Stimulated activated CD8-positive, alpha-beta memory T cell treated with anti-CD3 and anti-CD28 coated beads, Interleukin-12 subunit alpha, Interleukin-12 subunit beta, amount 100 ng/mL, for 1 hour (primary cell): ENCODE data around the gene FRYL.
A peak's percentile ranks its signal among the peaks of the same experiment; 100 is the strongest.
"Not testable (repeated sequence)": the region's sequence is repeated elsewhere in the genome, so short reads cannot be mapped to it uniquely, and the experiment has no call there.

Source experiments
- DNase-seq: peaks from one replicate; pipeline ENCODE4 v3.0.0-alpha.2; 2020; ENCODE audit warnings: low read depth

Gene FRYL

DNA sequence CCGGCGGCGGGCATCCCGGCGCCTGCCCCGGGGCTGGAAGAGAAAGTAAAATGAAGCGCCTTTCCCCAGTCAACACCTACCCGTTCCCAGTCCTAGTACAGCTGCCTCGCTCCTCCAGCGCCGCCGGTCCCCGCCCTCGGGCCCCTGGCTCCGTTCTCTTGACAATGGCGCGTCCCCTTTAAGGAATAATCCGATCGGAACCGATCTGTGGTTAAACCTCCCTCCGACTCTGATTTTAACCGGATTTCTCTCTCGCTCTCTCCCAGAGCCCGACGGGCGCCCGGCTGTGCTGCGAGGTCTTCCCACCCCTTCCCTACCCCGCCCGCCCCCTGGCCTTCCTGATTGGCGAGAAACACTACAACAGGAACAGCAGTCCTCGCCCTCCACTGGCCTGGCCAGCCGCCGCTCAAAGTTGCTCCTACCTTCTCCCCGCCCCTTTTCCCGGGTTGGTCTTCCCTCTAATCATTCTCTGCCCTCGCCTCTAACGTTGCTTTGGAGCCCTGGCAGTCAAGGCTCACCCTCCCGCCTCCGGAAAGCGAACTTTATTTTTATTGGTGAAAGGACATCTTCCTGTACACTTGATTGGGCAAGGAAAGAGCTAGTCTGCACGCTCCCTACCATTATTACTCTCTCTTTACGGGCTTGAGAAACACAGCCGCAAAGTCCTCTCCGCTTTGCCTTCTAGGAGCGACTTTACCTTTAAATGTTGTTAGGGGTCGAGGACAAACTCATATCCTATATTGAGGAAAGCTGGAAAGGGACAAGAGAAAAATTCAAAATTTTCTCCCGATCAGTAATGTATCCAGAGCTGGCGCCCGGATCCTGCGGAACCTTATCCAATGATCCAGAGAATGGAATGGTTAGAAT is at the start of gene FRYL:
FRYL (minus strand) TSS at position 282 of the 867 bp plus-strand sequence. CDS start 145,869 bp downstream, outside the sequence.
- DNase-seq = peak; percentile 93

DNA sequence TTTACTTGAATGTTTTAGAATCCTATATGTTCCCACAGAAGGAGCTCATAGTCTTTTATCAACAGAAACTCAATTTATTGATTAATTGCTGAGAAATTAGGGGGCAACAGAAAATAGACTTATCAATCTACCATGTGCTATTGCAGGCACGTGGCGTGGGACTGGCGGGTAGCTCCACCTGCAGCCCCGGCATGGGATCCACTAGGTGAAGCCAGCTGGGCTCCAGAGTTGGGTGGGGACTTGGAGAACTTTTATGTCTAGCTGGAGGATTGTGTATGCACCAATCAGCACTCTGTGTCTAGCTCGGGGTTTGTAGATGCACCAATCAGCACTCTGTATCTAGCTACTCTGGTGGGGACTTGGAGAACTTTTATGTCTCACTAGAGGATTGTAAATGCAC is 47.5 kb upstream of the FRYL start:
- DNase-seq = no peak

DNA sequence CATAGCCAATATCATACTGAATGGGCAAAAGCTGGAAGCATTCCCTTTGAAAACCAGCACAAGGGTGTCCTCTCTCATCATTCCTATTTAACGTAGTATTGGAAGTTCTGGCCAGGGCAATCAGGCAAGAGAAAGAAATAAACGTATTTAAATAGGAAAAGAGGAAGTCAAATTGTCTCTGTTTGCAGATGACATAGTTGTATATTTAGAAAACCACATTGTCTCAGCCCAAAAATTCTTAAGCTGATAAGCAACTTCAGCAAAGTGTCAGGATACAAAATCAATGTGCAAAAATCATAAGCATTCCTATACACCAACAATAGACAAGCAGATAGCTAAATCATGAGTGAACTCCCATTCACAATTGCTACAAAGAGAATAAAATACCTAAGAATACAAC is 41.4 kb upstream of the FRYL start:
- not testable (repeated sequence) for DNase-seq

DNA sequence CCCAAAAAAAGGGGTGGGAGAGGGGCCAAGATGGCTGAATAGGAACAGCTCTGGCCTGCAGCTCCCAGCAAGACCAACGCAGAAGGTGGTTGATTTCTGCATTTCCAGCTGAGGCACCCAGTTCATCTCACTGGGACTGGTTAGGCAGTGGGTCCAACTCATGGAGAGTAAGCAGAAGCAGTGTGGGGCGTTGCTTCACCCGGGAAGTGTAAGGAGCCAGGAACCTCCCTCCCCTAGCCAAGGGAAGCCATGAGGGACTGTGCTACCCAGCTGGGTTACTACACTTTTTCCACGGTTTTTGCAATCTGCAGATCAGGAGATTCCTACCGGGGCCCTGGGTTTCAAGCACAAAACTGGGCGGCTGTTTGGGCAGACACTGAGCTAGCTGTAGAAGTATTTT is 36.9 kb upstream of the FRYL start:
- DNase-seq = no peak

DNA sequence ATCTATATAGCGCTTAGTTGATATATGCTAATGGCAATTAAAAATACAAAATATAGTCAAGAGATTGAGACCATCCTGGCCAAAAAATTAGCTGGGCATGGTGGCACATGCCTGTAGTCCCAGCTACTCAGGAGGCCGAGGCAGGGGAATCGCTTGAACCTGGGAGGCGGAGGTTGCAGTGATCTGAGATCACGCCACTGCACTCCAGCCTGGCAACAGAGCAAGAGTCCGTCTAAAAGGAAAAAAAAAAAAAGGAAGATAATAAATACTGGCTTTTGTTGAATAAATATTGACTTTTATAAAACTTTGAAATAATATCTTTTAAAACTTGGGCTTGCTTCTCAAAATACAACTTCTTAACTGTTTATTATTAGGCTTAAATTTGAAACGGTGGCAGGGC is 36.2 kb upstream of the FRYL start:
- not testable (repeated sequence) for DNase-seq

DNA sequence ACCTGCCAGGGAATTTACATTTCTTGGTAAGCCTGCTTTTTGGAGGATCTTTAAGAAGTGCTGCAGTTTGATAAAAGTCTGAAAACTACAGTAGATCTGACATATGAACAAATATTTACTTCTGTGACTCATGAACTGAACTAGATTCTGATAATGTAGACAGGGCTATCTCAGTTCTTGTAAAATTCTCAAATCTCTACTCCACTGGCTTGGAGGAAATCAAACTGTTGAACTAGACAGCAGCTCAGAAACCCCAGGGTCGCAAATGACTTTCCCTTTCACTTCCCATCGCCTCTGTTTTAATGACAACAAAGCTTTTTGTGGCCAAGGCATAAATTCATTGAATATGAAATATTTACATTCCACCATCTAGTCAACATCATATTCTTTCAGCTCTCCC is 35.4 kb upstream of the FRYL start:
- DNase-seq = no peak

DNA sequence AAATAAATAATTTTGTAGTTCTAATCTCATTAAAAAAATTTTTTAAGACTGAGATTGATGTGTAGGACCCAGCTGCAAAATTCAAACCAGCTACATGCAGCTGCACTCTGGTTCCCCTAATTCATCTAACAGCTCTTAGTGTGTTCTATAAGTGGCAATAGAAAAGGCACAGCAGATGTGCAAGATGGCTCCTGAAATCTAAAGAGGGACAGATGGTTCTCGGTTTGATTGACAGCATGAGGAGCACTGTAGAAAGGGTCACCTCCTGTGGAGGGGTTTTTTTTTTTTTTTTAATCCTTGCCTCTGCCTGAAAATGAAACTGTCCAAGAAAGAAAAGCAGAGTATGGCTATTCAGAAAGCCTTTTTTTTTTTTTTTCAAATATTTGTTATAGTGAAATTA is 33.9 kb upstream of the FRYL start:
- no peak for DNase-seq

DNA sequence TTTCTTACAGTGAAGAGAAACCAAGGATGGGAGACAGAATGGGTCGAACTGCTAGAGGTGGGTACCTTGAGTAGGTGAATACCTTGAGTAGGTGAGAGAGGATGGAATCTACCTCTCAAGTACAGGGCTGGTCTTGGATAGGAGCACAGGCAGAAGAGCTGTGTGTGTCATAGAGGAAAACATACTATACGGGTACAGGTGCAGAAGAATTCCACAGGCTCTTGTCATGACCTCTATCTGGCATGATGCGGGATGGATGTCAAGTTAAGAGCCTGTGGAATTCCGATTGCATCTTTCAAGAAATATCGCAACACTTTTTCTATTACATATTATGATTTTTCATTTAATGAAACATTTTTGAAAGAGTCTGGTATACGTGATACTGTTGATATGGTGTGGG is 32.8 kb upstream of the FRYL start:
- no peak for DNase-seq

DNA sequence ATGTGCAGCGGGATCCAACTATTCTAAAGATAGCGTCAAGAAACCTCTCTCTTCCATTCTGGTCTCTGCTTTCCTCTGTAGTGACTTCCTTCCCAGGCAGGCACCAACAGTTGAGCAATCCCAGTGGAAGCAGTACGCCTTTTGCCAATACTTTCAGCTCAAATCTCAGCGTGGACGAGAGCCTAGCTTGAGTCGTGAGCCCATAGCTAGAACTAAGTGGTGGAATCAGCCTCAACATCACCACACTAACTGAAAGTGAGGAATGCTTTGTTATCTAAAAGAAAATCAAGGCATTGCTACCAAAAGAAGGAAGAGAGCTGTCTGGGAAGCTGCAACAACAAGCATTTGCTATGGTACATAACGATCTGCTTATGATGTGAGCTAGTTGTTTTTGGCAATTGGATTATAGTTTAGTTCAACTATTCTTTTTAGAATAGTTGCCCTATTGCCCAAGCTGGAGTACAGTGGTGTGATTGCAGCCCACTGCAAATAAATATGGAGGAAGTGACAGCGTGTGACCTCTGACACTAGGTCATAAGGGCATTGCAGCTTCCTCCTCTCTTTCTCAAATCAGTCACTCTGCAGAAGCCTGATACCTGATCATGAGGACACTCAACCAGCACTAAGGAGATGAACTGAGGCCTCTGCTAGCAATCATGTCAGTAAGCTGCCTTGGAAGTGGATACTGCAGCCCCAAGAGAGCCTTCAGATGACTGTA is 24.7 kb upstream of the FRYL start:
- DNase-seq = no peak

DNA sequence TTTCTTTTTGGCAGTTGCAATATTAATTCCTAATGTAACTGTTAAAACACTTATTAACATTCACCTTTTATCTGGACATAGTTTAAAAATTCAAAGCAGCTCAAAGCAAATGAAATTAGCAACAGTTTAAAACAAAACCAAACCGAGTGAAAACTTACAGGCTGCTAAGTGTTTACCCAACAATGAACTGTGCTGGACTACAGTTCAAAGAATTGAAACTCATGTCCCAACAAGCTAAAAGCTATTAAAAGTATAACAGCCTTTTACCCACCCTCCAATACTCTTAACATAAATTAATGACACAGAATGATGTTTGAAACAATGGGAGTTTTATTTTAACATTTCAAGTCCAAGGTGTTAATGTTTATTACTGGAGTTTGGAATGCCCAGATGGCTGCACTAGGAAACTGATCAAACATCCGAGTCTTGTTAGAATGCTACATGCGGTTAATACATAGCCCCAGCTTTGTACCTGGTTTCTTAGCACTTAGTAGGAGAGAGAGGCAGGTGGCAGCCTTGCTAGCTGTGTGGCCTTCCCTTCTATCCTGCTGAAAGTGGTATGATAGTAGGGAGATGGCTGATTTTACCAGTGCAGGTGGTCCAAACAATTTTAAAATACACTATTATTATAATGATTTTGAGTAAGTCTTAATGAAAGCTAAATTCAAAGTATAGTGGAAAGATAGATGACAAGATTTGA is 21.1 kb upstream of the FRYL start:
- no peak for DNase-seq

DNA sequence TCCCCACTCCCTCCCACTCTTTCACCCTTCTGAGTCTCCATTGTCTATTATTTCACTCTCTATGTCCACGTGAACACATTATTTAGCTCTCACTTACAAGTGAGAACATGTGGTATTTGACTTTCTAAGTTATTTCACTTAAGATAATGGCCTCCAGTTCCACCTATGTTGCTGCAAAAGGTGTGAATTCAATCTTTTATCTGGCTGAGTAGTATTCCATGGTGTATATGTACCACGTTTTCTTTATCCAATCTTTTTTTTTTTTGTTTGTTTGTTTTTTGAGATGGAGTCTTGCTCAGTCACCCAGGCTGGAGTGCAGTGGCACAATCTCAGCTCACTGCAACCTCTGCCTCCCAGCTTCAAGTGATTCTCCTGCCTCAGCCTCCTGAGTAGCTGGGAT is 20.1 kb upstream of the FRYL start:
- not testable (repeated sequence) for DNase-seq

DNA sequence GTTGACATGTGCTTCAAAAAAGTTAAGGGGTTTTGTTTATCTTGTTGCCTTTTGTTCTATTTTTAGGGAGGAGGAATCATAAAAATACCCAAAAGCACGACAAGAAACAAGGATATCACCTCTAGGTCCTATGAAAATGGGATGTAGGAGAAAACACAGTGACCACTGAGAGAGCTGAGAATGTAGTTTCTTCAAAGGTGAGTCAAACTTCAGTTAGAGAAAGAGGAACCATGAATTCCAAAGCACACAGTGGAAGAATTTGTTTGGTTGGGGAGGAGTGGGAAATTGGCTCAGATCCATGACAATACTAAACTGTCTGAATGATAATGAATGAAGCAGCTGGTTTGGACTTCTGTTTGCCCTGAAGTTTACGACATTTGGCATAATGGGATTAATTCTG is 19.1 kb upstream of the FRYL start:
- DNase-seq = no peak

DNA sequence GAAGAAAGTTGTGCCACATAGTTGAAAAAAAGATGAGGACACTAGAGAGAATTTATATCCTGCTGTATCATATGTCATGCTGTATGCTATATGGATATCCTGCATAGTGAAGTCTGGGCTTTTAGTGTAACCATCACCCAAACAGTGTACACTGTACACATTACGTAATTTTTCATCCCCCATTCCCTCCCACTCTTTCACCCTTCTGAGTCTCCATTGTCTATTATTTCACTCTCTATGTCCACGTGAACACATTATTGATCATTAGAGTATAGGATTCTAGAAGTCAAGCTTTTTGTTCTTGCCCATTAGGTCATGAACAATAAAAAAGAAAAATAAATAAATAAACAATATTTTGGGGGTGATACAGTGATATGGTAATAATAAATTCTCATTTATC is 18.0 kb upstream of the FRYL start:
- DNase-seq = no peak

DNA sequence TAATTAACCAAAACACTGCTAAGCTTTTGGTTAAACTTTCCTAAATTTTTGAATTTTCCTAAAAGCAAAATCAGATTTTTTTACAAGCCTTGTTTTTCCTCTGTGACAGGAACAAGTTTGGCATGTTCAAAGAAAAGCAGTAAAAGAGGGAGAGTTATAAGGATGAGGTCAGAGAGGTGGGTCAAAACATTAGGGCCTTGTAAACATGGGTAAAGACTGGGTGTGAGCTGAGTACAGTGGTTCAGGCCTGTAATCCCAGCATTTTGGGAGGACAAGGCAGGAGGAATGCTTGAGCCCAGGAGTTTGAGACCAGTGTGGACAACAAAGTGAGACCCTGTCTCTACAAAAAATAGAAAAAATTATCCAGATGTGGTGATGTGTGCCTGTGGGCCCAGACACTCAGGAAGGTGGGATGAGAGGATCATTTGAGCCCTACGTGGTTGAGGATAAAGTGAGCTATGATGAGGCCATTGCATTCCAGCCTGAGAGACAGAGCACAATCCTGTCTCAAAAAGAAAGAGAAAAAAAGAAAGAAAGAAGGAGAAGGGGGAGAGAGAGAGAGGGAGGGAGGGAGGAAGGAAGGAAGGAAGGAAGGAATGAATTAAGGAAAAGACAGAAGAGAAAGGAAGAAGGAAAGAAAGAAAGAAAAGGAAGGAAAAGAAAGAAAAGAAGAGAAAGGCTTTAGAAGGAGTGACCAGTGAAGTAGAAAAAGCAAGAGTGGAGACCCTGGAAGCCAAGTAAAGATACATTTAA is 17.0 kb upstream of the FRYL start:
- no peak for DNase-seq

DNA sequence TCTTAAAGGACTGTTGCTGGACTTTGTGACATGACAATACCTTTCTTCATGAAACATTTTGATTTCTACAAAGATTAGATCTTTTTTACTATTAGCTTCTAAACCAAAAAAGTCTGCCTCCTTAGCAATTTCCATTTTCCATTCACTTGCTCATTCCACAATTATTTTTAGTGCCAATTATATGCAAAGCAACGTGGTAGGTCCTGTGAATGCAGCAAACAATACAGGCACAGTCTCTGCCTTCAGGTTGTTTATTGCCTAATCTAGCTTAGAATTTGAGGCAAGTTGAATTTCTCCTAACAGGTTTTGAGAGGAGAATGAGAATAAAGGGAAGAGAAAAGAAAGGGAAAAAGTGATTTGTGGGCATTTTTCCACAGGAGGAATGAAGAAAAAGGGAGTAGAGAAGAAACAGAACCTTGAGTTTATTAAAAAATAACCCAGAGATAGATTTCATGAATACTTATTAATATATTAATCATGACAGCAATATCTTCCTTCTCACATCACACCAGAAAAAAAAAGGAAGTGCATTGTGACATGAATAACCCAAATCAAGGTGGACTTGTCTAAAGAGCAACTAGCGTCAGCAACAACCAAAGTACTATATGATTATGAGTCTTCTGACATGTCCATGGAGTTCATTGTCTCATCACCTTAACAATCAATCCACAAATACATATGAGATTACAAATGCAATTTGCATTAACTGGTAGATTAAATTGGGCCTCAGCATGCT is 16.3 kb upstream of the FRYL start:
- no peak for DNase-seq

DNA sequence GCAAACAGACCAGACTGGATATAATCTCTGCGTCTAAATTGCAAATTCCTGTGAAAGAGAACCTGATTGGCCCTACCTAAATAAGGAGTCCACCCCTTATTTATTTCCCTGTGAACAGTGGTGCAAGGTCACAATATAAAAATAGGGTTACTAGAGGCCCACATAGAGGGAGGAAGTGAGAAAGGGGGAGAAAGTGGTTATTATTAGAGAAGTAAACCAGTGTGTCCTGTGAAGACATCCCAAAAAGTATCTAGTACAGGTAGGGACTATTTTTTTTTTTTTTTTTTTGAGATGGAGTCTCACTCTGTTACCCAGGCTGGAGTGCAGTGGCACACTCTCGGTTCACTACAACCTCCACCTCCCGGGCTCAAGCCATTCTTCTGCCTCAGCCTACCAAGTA is 15.0 kb upstream of the FRYL start:
- DNase-seq = no peak

DNA sequence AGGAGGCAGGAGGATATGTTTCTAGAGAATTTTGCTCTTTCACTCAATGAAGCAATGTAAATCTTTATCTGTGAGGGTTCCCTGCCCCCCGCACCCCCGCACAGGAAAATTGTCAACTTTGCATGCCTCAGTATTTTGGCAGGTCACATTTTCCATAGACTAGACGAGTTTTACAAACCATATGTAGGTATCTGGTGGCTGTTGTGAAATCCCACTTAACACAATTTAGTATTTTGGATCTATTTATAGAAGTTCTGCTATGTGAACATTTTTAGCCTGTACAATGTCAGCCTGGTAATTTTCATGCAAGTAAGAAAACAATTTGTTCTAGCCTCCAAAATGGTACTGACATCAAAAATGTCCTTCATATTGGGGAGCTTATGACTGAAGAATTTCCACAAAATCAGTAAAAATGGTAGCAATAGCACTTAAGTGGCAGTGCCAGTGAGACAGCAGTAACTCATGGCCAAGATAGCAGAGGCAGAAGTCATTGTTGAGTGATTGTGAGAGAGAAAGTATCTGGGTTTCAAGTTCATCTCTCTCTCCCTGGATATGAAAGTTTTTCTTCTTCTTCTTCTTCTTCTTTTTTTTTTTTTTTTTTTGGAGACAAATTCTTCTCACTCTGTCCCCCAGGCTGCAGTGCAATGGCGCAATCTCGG is 12.4 kb upstream of the FRYL start:
- no peak for DNase-seq

DNA sequence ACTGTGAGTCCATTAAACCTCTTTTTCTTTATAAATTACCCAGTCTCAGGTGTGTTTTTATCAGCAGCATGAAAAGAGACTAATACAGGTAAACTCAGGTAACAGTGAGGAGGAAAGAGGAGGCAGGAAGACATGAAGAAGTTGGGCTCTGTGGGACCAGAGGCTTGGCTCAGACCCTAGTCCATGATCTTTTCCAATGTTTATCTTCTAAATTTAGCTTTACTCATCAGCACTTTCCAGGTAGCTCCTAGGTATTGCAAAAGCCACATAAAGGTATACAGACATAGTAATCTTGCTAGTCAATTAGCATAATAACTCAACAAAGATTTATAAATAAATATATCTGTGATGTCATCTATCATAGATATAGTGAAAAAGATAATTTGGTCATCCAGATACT is 11.2 kb upstream of the FRYL start:
- DNase-seq = no peak

DNA sequence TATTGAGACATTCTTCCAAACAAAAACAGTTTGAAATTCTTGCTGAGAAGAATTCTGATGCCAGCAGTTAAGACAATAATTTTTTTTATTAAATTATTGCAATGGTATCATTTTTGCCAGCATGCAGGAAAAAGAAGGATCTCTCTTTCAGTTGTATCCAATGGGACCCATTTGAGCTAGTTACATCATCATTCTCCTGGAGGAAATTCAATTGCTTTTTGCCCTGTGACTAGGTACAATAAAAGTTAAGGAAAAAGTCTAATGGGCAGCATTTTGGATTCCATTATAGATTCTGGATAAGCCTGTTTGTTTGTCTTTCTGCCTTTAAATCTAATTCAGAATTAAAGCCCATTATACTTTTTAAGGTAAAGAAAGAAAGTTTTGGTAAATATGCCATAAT is 10.5 kb upstream of the FRYL start:
- DNase-seq = no peak

DNA sequence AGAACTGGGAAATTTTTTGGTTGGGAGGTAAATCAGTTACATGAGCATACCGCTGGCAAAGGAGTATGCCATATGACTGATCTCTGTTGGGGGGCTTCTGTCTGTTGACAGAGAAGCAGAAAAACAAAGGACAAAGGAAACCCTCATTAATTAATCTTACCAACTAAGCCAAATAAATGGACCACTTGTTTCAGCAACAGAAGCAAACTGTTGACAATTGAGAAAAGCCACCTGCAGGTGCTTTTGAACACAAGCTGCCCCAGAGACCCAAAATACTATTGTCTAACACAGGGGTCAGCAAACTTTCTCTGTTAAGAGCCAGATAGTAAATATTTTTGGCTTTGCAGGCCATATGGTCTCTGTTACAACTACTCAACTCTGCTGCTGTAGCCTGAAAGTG is 7.0 kb upstream of the FRYL start:
- DNase-seq = no peak

DNA sequence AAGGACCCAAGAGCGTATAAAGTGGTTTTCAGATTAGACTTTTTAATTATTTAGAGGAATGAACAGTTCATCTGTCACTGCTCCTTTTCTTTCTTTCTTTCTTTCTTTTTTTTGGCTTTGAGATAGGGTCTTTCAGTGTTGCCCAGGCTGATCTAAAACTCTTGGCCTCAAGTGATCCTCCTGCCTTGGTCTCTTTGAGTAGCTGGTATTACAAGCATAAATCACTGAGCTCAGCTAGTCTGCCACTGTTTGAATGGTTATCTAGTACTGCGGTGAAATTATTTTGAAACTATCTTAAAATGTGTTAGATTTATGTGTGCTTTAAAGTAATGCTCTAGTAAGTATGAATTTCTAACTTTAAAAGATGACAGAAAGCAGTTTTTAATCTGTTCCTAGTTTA is 6.5 kb upstream of the FRYL start:
- no peak for DNase-seq
